ENCODE data around the gene SNX20.

GRCh38 chr16:50644245-50644644 lies 36.9 kb downstream of the SNX20 start:
- TF ChIP-seq, protein P1, sequence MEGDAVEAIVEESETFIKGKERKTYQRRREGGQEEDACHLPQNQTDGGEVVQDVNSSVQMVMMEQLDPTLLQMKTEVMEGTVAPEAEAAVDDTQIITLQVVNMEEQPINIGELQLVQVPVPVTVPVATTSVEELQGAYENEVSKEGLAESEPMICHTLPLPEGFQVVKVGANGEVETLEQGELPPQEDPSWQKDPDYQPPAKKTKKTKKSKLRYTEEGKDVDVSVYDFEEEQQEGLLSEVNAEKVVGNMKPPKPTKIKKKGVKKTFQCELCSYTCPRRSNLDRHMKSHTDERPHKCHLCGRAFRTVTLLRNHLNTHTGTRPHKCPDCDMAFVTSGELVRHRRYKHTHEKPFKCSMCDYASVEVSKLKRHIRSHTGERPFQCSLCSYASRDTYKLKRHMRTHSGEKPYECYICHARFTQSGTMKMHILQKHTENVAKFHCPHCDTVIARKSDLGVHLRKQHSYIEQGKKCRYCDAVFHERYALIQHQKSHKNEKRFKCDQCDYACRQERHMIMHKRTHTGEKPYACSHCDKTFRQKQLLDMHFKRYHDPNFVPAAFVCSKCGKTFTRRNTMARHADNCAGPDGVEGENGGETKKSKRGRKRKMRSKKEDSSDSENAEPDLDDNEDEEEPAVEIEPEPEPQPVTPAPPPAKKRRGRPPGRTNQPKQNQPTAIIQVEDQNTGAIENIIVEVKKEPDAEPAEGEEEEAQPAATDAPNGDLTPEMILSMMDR (IDR thresholded peaks at IDR 0.05): no peak
- TF ChIP-seq POLR2AphosphoS5 (IDR thresholded peaks at IDR 0.05) (no peak), POLR2A (IDR thresholded peaks at IDR 0.05) (no peak), EP300 (IDR thresholded peaks at IDR 0.05) (no peak)

All from suprapubic skin (tissue), 4 donors.